ENCODE measurements around the gene KIF21A.
"Not testable (repeated sequence)": the region's sequence is repeated elsewhere in the genome, so short reads cannot be mapped to it uniquely, and the experiment has no call there.

The KIF21A gene

DNA sequence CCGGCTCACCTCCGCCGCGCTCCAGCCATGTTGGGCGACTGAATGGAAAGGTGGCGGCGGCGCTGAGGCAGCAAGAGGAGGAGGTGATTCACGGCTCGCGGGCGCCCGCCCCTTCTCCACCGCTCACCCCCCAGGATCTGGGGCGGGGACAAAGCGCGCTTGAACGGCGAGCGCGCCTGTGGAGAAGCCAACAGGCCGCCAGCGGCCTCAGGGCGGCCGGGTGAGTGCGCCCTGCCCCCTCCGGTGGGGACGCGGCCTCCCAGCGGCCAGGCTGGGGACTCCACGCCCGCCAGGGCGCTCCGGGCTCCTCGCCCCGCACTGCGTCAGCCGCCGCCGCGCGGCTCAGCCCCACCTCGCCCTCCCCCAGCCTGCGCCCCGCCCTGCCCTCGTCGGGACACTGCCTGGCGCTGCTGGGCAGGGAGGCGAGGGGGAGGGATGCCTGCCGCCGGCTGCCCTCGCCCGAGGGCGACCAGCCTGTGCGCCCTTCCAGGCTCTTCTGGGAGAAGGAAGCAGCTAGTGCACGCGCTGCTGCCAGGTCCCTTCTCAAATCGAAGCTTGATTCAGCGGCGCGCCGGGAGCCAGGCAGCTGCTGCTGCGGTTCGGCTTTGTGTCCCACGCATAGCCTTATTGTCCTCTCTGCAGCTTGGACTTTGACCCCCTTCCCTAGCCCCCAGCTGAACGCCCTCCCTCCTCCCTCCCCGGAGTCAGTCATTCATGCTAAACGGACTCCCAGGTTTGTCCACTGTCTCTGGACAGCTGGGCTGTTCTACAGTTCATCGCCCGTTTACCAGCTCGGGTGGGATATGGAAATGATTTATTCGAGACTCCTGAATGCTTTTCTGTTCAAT is at the start of gene KIF21A:
Gene KIF21A, minus strand, starts transcription at position 40 of the 848 bp plus-strand sequence. CDS start 150 bp downstream, outside the sequence.
- POLR2A ChIA-PET = no interaction called here
- TF ChIP-seq CTCF (IDR thresholded peaks at IDR 0.05; ENCODE audit: insufficient read depth, low read length, missing control alignments) = peak; percentile 68
- peak within 1 kb of the TSS; percentile 68 for H3K4me3 ChIP-seq (ENCODE audit: low read depth, low read length)
- CTCF ChIA-PET = interaction anchor here (1.4 kb wide), 1 partner anchor 13 kb away, joined by 3 read pairs; no protein-coding TSS in a partner anchor
- peak; percentile 10 for DNase-seq (ENCODE audit: low read depth, low spot score)

- CTCF ChIA-PET = no interaction called here
Measured at GRCh38 chr12:39490500-39491282, 47.8 kb upstream of the KIF21A start.

GRCh38 chr12:39483597-39483996 is 40.7 kb upstream of the KIF21A start:
- no peak overlapping the region for H3K4me3 ChIP-seq (ENCODE audit: low read depth, low read length)
- ChIA-PET CTCF (no interaction called here), POLR2A (no interaction called here)
- no peak for TF ChIP-seq CTCF (IDR thresholded peaks at IDR 0.05; ENCODE audit: insufficient read depth, low read length, missing control alignments)
- no peak for DNase-seq (ENCODE audit: low read depth, low spot score)

More at GRCh38 chr12:39490500-39491282, 47.8 kb upstream of the KIF21A start:
- H3K4me3 ChIP-seq (ENCODE audit: low read depth, low read length) = no peak overlapping the region
- DNase-seq (ENCODE audit: low read depth, low spot score) = no peak
- POLR2A ChIA-PET = no interaction called here
- TF ChIP-seq CTCF (IDR thresholded peaks at IDR 0.05; ENCODE audit: insufficient read depth, low read length, missing control alignments) = no peak

DNA sequence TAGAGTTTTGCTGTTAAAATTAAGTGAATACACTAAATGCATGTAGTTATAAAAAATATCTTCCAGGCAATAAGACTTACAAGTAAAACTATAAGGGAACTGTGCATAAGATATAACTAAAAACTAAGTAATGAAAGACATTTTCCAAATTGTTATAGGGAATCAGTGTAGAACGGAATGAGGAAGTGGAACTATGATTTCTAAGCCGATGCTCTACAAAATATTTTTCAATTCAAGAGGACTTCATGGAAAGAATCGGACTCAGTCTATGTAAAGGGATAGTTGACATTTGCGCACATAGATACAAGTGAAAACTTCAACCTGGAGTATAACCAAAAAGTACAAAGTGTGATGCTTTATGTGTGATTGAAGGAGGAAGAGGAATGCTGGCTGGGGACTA is 40.1 kb upstream of the KIF21A start:
- POLR2A ChIA-PET = no interaction called here
- no peak overlapping the region for H3K4me3 ChIP-seq (ENCODE audit: low read depth, low read length)
- no peak for DNase-seq (ENCODE audit: low read depth, low spot score)
- CTCF ChIA-PET = no interaction called here
- no peak for TF ChIP-seq CTCF (IDR thresholded peaks at IDR 0.05; ENCODE audit: insufficient read depth, low read length, missing control alignments)

GRCh38 chr12:39476894-39477293 is 34.0 kb upstream of the KIF21A start:
- CTCF ChIA-PET = no interaction called here
- POLR2A ChIA-PET = no interaction called here
- H3K4me3 ChIP-seq (ENCODE audit: low read depth, low read length) = no peak overlapping the region
- no peak for TF ChIP-seq CTCF (IDR thresholded peaks at IDR 0.05; ENCODE audit: insufficient read depth, low read length, missing control alignments)
- DNase-seq (ENCODE audit: low read depth, low spot score) = no peak

- H3K4me3 ChIP-seq (ENCODE audit: low read depth, low read length) = no peak overlapping the region
- no peak for TF ChIP-seq CTCF (IDR thresholded peaks at IDR 0.05; ENCODE audit: insufficient read depth, low read length, missing control alignments)
- ChIA-PET POLR2A (no interaction called here), CTCF (no interaction called here)
- no peak for DNase-seq (ENCODE audit: low read depth, low spot score)
Measured at GRCh38 chr12:39476121-39476520, 33.2 kb upstream of the KIF21A start.

- POLR2A ChIA-PET; H3K4me3 ChIP-seq (ENCODE audit: low read depth, low read length): not testable (repeated sequence)
Measured at GRCh38 chr12:39475136-39475535, 32.2 kb upstream of the KIF21A start.

More at GRCh38 chr12:39475136-39475535, 32.2 kb upstream of the KIF21A start:
- DNase-seq (ENCODE audit: low read depth, low spot score); CTCF ChIA-PET: not testable (repeated sequence)

Measured in AG04449 (cell line).